DMS153 (cell line): ENCODE data around the gene SPDYC.
A peak's percentile ranks its signal among the peaks of the same experiment; 100 is the strongest.
"Not testable (repeated sequence)": the region's sequence is repeated elsewhere in the genome, so short reads cannot be mapped to it uniquely, and the experiment has no call there.

ENCODE experiments used
- DNase-seq: peaks from one replicate; lab custom pipeline; 2025; lab: John Stamatoyannopoulos, UW

SPDYC gene

GRCh38 chr11:65134240-65134951 is 35.6 kb upstream of the SPDYC start, which contains the start of gene SYVN1:
Gene SYVN1, minus strand, starts transcription at chr11:65134519. Its CDS starts 918 bp downstream, at chr11:65133601.
- peak; percentile 81 for DNase-seq

- peak; percentile 98 for DNase-seq
Measured at GRCh38 chr11:65134952-65135632, 34.9 kb upstream of the SPDYC start.

- DNase-seq: no peak
Measured at GRCh38 chr11:65135633-65136145, 34.3 kb upstream of the SPDYC start.

DNA sequence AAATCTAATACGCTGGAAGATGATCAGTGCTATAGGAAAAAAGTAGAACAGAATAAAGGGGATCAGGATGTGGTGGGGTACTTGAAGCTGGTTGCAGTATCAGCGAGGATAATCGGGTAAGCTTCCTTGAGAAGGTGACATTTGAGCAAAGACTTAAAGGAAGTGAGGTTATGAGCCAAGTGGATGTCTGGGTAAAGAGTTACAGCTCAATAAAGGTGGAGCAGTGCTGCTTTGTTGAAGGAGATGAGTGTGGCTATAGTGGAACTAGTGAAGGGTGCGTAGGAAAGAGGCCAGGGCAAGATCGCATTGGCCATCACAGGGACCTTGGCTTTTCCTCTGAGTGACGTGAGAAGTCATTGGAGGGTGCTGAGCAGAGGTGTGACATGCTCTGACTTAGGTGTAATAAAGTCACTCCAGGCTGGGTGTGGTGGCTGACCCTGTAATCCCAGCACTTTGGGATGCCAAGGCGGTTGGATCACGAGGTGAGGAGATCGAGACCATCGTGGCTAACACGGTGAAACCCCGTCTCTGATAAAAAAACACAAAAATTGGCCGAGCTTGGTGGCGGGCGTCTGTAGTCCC is 33.4 kb upstream of the SPDYC start:
- DNase-seq: no peak

DNA sequence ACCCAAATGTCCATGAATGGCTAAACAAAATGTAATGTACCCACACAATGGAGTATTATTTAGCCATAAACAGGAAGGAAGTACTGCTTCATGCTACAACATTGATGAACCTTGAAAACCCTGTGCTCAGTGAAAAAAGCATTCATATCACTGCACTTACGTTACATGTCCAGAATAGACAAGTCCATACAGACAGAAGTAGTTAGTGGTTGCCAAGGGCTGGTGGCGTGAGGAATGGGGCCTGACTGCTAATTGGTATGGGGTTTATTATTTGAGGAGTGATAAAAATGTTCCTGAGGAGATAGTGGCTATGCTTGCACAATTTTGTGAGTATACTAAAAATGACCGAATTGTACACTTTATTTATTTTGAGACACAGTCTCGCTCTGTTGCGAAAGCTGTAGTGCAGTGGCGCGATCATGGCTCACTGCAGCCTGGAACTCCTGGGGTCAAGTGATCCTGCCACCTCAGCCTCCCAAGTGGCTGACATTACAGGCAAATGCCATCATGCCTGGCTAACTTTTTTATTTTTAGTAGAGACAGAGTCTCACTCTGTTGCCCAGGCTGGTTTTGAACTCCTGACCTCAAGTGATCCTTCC is 28.0 kb upstream of the SPDYC start:
- DNase-seq: no peak

DNA sequence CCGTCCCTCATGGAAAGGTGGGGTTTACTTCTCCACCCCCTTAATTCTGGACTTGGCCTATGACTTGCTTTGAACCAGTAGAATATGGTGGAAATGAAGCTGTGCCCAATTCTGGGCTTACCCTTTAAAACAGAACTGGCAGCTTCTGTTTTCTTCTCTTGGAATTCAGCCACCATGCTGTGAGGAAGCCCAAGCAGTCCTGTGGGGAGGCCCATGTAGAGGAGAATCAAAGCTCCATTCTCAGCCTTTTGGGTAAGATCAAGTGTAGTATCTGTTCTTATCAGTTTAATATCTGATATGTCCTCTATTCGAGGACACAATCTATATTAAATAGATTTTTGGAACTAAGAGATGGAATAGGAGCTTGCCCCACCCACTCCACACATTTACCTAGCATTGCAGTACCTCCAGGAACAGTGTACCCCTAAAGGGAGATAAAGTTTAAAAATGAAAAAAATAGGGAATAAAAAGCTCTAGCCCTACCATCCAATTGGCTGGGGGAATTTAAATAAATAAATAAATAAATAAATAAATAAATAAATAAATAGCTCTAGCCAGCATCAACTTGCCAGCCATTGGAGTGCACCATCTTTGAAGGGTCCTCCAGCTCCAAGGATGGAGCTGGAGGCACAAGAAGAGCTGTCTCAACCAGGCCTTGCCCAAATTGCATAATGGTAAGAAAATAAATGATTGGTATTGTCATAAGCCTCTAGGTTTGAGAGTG is 22.5 kb upstream of the SPDYC start:
- no peak for DNase-seq

- no peak for DNase-seq
Measured at GRCh38 chr11:65148657-65149056, 21.4 kb upstream of the SPDYC start.

- not testable (repeated sequence) for DNase-seq
Measured at GRCh38 chr11:65150131-65150508, 19.9 kb upstream of the SPDYC start.

GRCh38 chr11:65150509-65151299 is 19.3 kb upstream of the SPDYC start:
- DNase-seq: peak; percentile 87

- DNase-seq: no peak
Measured at GRCh38 chr11:65151331-65151899, 18.6 kb upstream of the SPDYC start.

DNA sequence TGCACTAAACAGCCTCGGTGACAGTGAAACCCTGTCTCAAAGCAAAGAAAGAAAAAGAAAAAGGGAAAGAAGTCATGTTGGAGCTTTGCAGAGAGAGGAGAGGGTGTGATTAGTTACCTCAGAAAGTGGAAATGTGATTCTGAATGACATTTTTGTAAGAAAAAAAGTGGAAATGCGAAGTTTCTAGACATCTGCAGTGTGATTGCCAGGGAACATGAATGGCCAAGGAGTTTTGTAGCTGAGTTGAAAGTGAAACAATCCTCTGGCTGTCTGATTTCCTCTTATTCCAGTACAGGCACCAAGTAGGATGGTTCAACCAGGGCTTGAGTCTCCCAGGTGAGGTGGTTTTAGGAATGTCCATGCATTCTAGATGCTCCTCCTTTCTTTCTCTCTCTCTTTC is 17.9 kb upstream of the SPDYC start:
- no peak for DNase-seq

DNA sequence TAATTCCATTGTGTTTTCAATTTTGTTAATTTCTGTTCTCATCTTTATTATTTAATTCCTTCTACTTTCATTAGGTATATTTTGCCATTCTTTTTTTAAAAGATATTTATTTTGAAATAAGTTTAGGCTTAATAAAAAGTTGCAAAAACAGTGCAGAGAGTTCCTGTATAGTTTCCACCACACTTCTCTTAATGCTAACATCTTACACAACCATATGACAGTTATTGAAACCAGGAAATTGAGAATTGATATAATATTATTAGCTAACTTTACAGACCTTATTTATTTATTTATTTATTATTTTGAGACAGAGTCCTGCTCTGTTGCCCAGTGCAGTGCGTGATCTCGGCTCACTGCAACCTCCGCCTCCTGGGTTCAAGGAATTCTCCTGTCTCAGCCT is 13.8 kb upstream of the SPDYC start:
- no peak for DNase-seq

DNA sequence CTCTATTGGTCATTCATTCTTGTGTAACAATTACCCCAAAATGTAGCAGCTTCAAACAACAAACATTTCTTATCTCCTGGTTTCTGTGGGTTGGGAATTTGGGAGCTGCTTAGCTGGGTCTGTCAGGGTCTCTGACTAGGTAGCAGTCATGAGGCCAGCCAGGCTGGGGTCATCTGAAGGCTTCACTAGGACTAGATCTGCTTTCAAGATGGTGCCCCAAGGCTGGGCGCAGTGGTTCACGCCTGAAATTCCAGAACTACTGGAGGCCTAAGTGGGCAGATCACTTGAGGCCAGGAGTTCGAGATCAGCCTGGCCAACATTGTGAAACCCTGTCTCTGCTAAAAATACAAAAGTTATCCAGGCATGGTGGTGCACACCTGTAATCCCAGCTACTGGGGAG is 13.1 kb upstream of the SPDYC start:
- DNase-seq: no peak

GRCh38 chr11:65157336-65157735 is 12.7 kb upstream of the SPDYC start:
- no peak for DNase-seq

DNA sequence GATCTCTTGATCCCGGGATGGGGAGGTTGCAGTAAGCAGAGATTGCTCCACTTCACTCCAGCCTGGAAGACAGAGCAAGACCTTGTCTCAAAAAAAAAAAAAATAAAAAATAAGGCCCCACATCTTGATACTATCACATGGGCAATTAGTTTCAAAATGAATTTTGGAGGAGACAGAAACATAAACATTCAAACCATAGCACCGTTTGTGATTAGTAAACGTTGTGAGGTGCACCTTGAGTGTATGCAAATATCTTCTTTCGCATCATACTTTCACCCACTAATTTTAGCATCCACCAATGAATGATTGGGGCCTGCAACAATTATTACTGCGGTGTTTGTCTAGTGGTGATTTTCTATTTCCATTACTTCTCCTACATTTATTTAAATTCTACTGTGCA is 11.0 kb upstream of the SPDYC start:
- no peak for DNase-seq

DNA sequence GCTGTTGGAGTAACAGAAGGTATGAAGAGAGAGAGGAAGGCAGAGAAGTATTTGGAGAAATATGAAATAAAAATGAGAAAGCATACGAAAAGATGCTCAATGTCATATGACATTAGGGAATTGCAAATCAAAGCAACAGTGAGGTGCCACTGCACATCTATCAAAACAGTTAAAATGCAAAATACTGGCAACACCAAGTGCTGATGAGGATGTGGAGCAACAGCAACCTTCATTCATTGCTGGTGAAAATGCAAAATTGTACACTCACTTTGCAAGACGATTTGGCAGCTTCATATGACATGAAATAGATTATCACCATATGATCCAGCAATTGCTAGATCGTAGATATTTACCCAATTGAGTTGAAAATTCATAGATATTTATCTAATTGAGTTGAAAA is 9.4 kb upstream of the SPDYC start:
- DNase-seq: no peak

GRCh38 chr11:65163684-65164083 is 6.3 kb upstream of the SPDYC start:
- no peak for DNase-seq

DNA sequence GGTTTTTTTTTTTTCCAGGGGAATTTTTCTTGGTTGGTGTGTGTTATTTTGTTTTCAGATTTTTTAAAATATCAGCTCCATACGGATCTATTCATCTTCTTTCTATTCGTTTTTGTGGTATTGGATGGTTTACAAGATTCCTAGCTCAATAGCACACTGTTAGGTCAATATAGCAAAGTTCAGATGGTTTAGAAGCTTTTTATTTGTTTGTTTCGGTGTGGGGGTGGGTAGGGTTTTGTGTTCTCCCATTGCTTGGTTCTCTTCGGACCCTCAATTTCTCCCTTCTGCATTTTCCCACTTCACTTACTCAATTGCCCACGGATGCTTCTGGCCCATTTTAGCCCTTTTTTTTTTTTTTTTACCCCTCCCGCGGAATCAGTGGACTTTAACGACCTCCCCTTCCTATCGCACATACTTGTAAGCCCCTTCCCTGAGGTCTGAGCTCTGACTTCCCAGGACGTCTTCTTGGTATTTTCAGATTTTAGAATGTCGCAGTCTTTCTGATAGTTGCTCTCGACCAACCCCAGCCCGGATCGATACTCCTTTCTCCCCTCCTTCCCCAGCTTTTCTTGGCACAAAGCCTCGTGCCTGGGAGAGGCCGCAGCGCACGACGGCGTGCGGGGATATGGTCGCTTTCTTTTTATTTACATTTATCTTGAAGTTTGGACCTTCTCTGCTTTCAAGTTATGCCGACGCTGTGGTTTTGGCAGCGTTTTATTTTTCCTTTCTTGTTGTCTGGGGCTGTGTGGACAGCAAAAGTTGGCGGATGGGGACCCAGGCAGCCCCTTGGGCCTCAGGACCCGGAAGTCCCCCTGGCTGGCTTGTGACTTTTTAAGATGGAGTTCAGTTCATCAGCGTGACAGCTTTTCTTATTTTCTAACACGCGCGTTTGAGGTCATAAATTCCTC is 4.4 kb upstream of the SPDYC start:
- no peak for DNase-seq

DNA sequence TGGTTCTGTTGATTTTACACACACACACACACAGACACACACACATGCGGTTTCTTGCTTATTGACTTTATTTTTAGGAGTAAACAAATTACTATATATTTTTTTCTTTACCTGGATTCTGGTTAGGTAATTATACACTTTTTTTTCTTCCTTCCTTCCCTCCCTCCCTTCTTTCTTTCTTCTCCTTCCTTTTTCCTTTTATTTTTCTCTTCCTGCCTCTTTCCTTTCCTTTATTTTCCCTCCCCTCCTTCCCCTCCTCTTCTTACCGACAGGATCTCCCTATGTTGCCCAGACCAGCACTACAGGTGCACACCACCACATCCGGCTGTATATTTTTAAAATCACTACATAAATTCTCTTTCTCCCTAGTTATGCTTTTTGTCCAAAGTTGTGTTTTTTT is 3.1 kb upstream of the SPDYC start:
- DNase-seq: no peak

- no peak for DNase-seq
Measured at GRCh38 chr11:65167656-65168055, 2.4 kb upstream of the SPDYC start.
